H9 (cell line): ENCODE measurements around the gene MLC1. TPM values are rescaled to one million over a fixed set of nuclear protein-coding genes. Genes with fewer than 3 reads are reported as not detected.

Experiments
- DNase-seq: peaks from one replicate; pipeline ENCODE4 v3.0.0-alpha.2; 2017
- H2AFZ ChIP-seq: one replicate; pipeline ENCODE4 v1.6.1; 2013; ENCODE audit warnings: mild to moderate bottlenecking, low read length, control low read depth, moderate library complexity
- H2AK5ac ChIP-seq: 2 replicates; pipeline ENCODE4 v1.6.1; 2013; ENCODE audit warnings: low read length, control low read depth, mixed read lengths; ENCODE audit not compliant: insufficient read length
- H2BK120ac ChIP-seq: one replicate; pipeline ENCODE4 v1.6.1; 2013; ENCODE audit warnings: low read depth, mild to moderate bottlenecking, low read length, control low read depth, inconsistent platforms; ENCODE audit not compliant: poor library complexity, severe bottlenecking
- H2BK12ac ChIP-seq: 2 replicates; pipeline ENCODE4 v1.6.1; 2013; ENCODE audit warnings: low read length, control low read depth, mixed read lengths, low read depth; ENCODE audit not compliant: insufficient read length
- H2BK15ac ChIP-seq: 2 replicates; pipeline ENCODE4 v1.6.1; 2013; ENCODE audit warnings: low read depth, low read length, control low read depth
- H2BK20ac ChIP-seq: one replicate; pipeline ENCODE4 v1.6.1; 2013; ENCODE audit warnings: low read depth, mild to moderate bottlenecking, low read length, control low read depth, inconsistent platforms; ENCODE audit not compliant: poor library complexity, severe bottlenecking
- H2BK5ac ChIP-seq: 2 replicates; pipeline ENCODE4 v1.6.1; 2013; ENCODE audit warnings: low read length, control low read depth, mixed read lengths; ENCODE audit not compliant: insufficient read length
- H3K14ac ChIP-seq: 2 replicates; pipeline ENCODE4 v1.6.1; 2013; ENCODE audit warnings: low read length, control low read depth; ENCODE audit not compliant: insufficient read depth
- H3K18ac ChIP-seq: 2 replicates; pipeline ENCODE4 v1.6.1; 2013; ENCODE audit warnings: low read depth, mild to moderate bottlenecking, mixed read lengths, low read length, control low read depth; ENCODE audit not compliant: insufficient read length
- H3K23ac ChIP-seq: 2 replicates; pipeline ENCODE4 v1.6.1; 2013; ENCODE audit warnings: low read length, control low read depth, mixed read lengths, low read depth; ENCODE audit not compliant: insufficient read length
- H3K23me2 ChIP-seq: 2 replicates; pipeline ENCODE4 v1.6.1; 2013; ENCODE audit warnings: low read depth, mild to moderate bottlenecking, mixed read lengths, low read length, control low read depth; ENCODE audit not compliant: insufficient read length, poor library complexity, severe bottlenecking
- H3K27ac ChIP-seq: 2 replicates; pipeline ENCODE4 v1.5.1; 2013; ENCODE audit warnings: low read length, control low read depth, mixed read lengths, low read depth; ENCODE audit not compliant: insufficient read length
- H3K27me3 ChIP-seq: 2 replicates; pipeline ENCODE4 v1.6.1; 2013; ENCODE audit warnings: low read length, control low read depth, inconsistent platforms; ENCODE audit not compliant: insufficient read depth
- H3K4ac ChIP-seq: 2 replicates; pipeline ENCODE4 v1.6.1; 2013; ENCODE audit warnings: low read depth, mild to moderate bottlenecking, control low read depth, inconsistent platforms, low read length, moderate library complexity
- H3K4me1 ChIP-seq: 2 replicates; pipeline ENCODE4 v1.6.1; 2013; ENCODE audit warnings: low read length, control low read depth, inconsistent platforms; ENCODE audit not compliant: insufficient read depth
- H3K4me2 ChIP-seq: 2 replicates; pipeline ENCODE4 v1.6.1; 2013; ENCODE audit warnings: low read length, control low read depth, mixed read lengths; ENCODE audit not compliant: insufficient read length, insufficient read depth
- H3K56ac ChIP-seq: 2 replicates; pipeline ENCODE4 v1.6.1; 2013; ENCODE audit warnings: low read depth, mild to moderate bottlenecking, mixed read lengths, low read length, control low read depth; ENCODE audit not compliant: insufficient read length
- H3K79me1 ChIP-seq: 2 replicates; pipeline ENCODE4 v1.6.1; 2013; ENCODE audit warnings: low read depth, mild to moderate bottlenecking, moderate library complexity, low read length, control low read depth, inconsistent platforms; ENCODE audit not compliant: insufficient read depth, poor library complexity, severe bottlenecking
- H3K79me2 ChIP-seq: 2 replicates; pipeline ENCODE4 v1.6.1; 2013; ENCODE audit warnings: low read length, control low read depth, inconsistent platforms; ENCODE audit not compliant: insufficient read depth
- H3K9ac ChIP-seq: 2 replicates; pipeline ENCODE4 v1.6.1; 2013; ENCODE audit warnings: low read length, control low read depth, mixed read lengths; ENCODE audit not compliant: insufficient read length; ENCODE audit errors: extremely low read depth
- H3K9me3 ChIP-seq: one replicate; pipeline ENCODE4 v1.6.1; 2013; ENCODE audit warnings: low read depth, low read length, inconsistent platforms; ENCODE audit not compliant: control insufficient read depth
- H3T11ph ChIP-seq: one replicate; pipeline ENCODE4 v1.6.1; 2013; ENCODE audit warnings: mild to moderate bottlenecking, low read length, control low read depth, inconsistent platforms
- H4K20me1 ChIP-seq: one replicate; pipeline ENCODE4 v1.6.1; 2013; ENCODE audit not compliant: control insufficient read depth, insufficient read length, insufficient read depth
- H4K5ac ChIP-seq: 2 replicates; pipeline ENCODE4 v1.6.1; 2013; ENCODE audit warnings: low read depth, mild to moderate bottlenecking, mixed read lengths, low read length, control low read depth; ENCODE audit not compliant: insufficient read length
- H4K8ac ChIP-seq: replicated peaks from 2 replicates; pipeline ENCODE4 v1.6.1; 2013; ENCODE audit warnings: low read length, control low read depth, mixed read lengths, low read depth; ENCODE audit not compliant: insufficient read length
- H4K91ac ChIP-seq: 2 replicates; pipeline ENCODE4 v1.6.1; 2013; ENCODE audit warnings: low read depth, mild to moderate bottlenecking, moderate library complexity, mixed read lengths, low read length, control low read depth; ENCODE audit not compliant: insufficient read length
- H3K27ac Mint-ChIP-seq, 3 experiments: 2 replicates in 2 of 3; 3 replicates in 1 of 3; pipeline ENCODE4 v1.8.0; 2020 to 2021; ENCODE audit warnings: mixed read lengths in 3 of 3, mild to moderate bottlenecking in 1 of 3, moderate library complexity in 1 of 3
- H3K27me3 Mint-ChIP-seq: 2 replicates; pipeline ENCODE4 v1.8.0; 2021; ENCODE audit warnings: low read depth, mild to moderate bottlenecking, moderate library complexity, mixed read lengths
- H3K36me3 Mint-ChIP-seq, 3 experiments: 2 replicates in 2 of 3; 3 replicates in 1 of 3; pipeline ENCODE4 v1.8.0; 2020 to 2021; ENCODE audit warnings: low read depth in 3 of 3, mixed read lengths in 3 of 3; ENCODE audit not compliant: insufficient read depth in 1 of 3
- H3K4me1 Mint-ChIP-seq, 2 experiments: 2 replicates each; pipeline ENCODE4 v1.8.0; 2020; ENCODE audit warnings: mixed read lengths in 2 of 2
- H3K4me3 Mint-ChIP-seq, 2 experiments: 2 replicates in 1 of 2; 3 replicates in 1 of 2; pipeline ENCODE4 v1.8.0; 2020 to 2021; ENCODE audit warnings: mild to moderate bottlenecking in 2 of 2, mixed read lengths in 2 of 2, moderate library complexity in 1 of 2
- H3K9me3 Mint-ChIP-seq, 2 experiments: 2 replicates in 1 of 2; 3 replicates in 1 of 2; pipeline ENCODE4 v1.8.0; 2020; ENCODE audit warnings: mild to moderate bottlenecking in 2 of 2, mixed read lengths in 2 of 2, moderate library complexity in 1 of 2
- CTCF ChIP-seq: fragments of 200-600 bp; sonication (generic); conservative IDR thresholded peaks from 3 replicates; pipeline ENCODE4 v1.8.0; 2021; ENCODE audit warnings: antibody characterized with exemption, mild to moderate bottlenecking
- WGBS: extraction: QIAGEN DNeasy Blood & Tissue Kit; methylation state at CpG from one replicate; pipeline ENCODE4 v1.1.7; 2013; ENCODE audit warnings: missing lambda C conversion rate, low lambda C conversion rate, mixed read lengths; ENCODE audit not compliant: insufficient read length; ENCODE audit errors: extremely low coverage; 5-methylcytosine and 5-hydroxymethylcytosine counted together
- total RNA-seq: library from RNA; stranded (reverse); gene quantifications from 2 replicates; pipeline ENCODE4 v1.2.1, GENCODE V29; 2021

The MLC1 gene
- total RNA-seq, 1 experiment from 2014 or later, result not detected

- Histone ChIP-seq H3K4ac (no peak overlapping the region), H2BK5ac (no peak overlapping the region), H4K8ac (no peak overlapping the region), H2BK15ac (no peak overlapping the region), H3K27me3 (0 out of 2 replicates have a peak, but pooled peaks cover 2% of the 10 kb centered on the region), H3K9me3 (no peaks in the 10 kb centered on the region), H3T11ph (no peak overlapping the region), H2AK5ac (no peak overlapping the region), H3K4me1 (no peaks in the 10 kb centered on the region), H3K14ac (no peak overlapping the region), H3K9ac (no peak overlapping the region), H3K27ac (no peak overlapping the region), H2BK120ac (no peak overlapping the region), H3K56ac (no peak overlapping the region), H3K79me1 (no peaks in the 10 kb centered on the region), H4K5ac (no peak overlapping the region), H3K18ac (no peak overlapping the region), H4K20me1 (no peaks in the 10 kb centered on the region), H3K79me2 (no peaks in the 10 kb centered on the region), H3K23ac (no peak overlapping the region), H4K91ac (no peak overlapping the region), H3K23me2 (no peaks in the 10 kb centered on the region), H2AFZ (no peak overlapping the region), H2BK12ac (no peak overlapping the region), H3K4me2 (no peak overlapping the region), H2BK20ac (no peak overlapping the region)
- TF ChIP-seq CTCF, result no peak
- Mint-ChIP-seq H3K36me3 (no peaks in the 10 kb centered on the region; a peak in 1 of 7 replicates), H3K4me3 (no peak overlapping the region), H3K9me3 (peaks cover 3 to 4% of the 10 kb centered on the region in 2 experiments; a peak in 3 of 5 replicates), H3K27me3 (peaks cover 23% of the 10 kb centered on the region), H3K27ac (no peak overlapping the region; a peak in 1 of 7 replicates), H3K4me1 (peaks cover 19 to 24% of the 10 kb centered on the region in 2 experiments)
- no peak for DNase-seq
- WGBS, result no CpG with 5 or more reads among the region's 21 CpGs
These were observed 2.2 kb downstream of the MLC1 start for GRCh38 chr22:50082961-50083461.
